ENCODE data around the gene CPNE5.

The CPNE5 gene

GRCh38 chr6:36856277-36856676 lies 17.0 kb upstream of the CPNE5 start:
- no peak for DNase-seq

GRCh38 chr6:36855750-36856149 lies 16.5 kb upstream of the CPNE5 start:
- DNase-seq: no peak

- no peak for DNase-seq
Observed at GRCh38 chr6:36853325-36853724, 14.1 kb upstream of the CPNE5 start.

GRCh38 chr6:36852481-36853147 lies 13.4 kb upstream of the CPNE5 start:
- DNase-seq: no peak

GRCh38 chr6:36851626-36852025 lies 12.4 kb upstream of the CPNE5 start:
- no peak for DNase-seq

GRCh38 chr6:36851149-36851614 lies 11.9 kb upstream of the CPNE5 start:
- no peak for DNase-seq

GRCh38 chr6:36850021-36850420 lies 10.8 kb upstream of the CPNE5 start:
- no peak for DNase-seq

GRCh38 chr6:36848658-36849441 lies 9.6 kb upstream of the CPNE5 start:
- DNase-seq: no peak

- DNase-seq: no peak
Observed at GRCh38 chr6:36847991-36848390, 8.7 kb upstream of the CPNE5 start.

- DNase-seq: no peak
Observed at GRCh38 chr6:36847152-36847551, 7.9 kb upstream of the CPNE5 start.

GRCh38 chr6:36845233-36845632 lies 6.0 kb upstream of the CPNE5 start:
- no peak for DNase-seq

GRCh38 chr6:36844232-36845170 lies 5.3 kb upstream of the CPNE5 start:
- no peak for DNase-seq

GRCh38 chr6:36843170-36843569 lies 3.9 kb upstream of the CPNE5 start:
- DNase-seq: no peak

GRCh38 chr6:36841756-36842155 lies 2.5 kb upstream of the CPNE5 start:
- DNase-seq: no peak

GRCh38 chr6:36840432-36841403 lies 1.5 kb upstream of the CPNE5 start:
- no peak for DNase-seq

GRCh38 chr6:36839749-36840431 lies 646 bp upstream of the CPNE5 start:
- no peak for DNase-seq

- no peak for DNase-seq
Observed at GRCh38 chr6:36837686-36838085, 1.6 kb downstream of the CPNE5 start.

- DNase-seq: no peak
Observed at GRCh38 chr6:36837022-36837339, 2.3 kb downstream of the CPNE5 start.

- no peak for DNase-seq
Observed at GRCh38 chr6:36836111-36837021, 2.9 kb downstream of the CPNE5 start.

GRCh38 chr6:36834576-36835341 lies 4.5 kb downstream of the CPNE5 start:
- no peak for DNase-seq

Measured in NCI-H1436 treated with DMSO at 0.1 percent for 48 hours (cell line).